Brain microvascular endothelial cell (primary cell): ENCODE measurements around the gene CD3G.

ENCODE experiments used
- DNase-seq: peaks from one replicate; pipeline ENCODE4 v3.0.0-alpha.2; 2020
- H3K27ac ChIP-seq: fragments of 250-450 bp; sonication (Bioruptor Pico); 2 replicates; pipeline ENCODE4 v1.5.1; 2020; ENCODE audit warnings: mild to moderate bottlenecking, moderate library complexity
- H3K27me3 ChIP-seq: fragments of 250-450 bp; sonication (Bioruptor Pico); replicated peaks from 2 replicates; pipeline ENCODE4 v1.5.1; 2020; ENCODE audit warnings: mild to moderate bottlenecking
- H3K36me3 ChIP-seq: fragments of 250-450 bp; sonication (Bioruptor Pico); replicated peaks from 2 replicates; pipeline ENCODE4 v1.5.1; 2020; ENCODE audit warnings: mild to moderate bottlenecking
- H3K4me3 ChIP-seq: 2 replicates; pipeline ENCODE4 v1.5.1; 2011; ENCODE audit warnings: low read depth, mild to moderate bottlenecking, control low read depth, low read length, moderate library complexity
- CTCF ChIP-seq: IDR thresholded peaks from 2 replicates; pipeline ENCODE4 v1.5.1; 2011; ENCODE audit warnings: low read depth, mild to moderate bottlenecking, moderate library complexity, low read length, control low read depth, inconsistent platforms; ENCODE audit errors: missing control alignments
- in situ Hi-C: cut with HindIII; loops from 2 replicates; pipeline ENCODE4 v1.10.0; 2017; ENCODE audit warnings: low sequenced_read_pairs, low pct_ligation_motif_present

Gene CD3G

GRCh38 chr11:118341815-118342489, 2.2 kb upstream of the CD3G start:
- in situ Hi-C loops, result no loop called here
- Histone ChIP-seq H3K27me3 (no peaks in the 10 kb centered on the region), H3K27ac (no peak overlapping the region), H3K4me3 (no peak overlapping the region), H3K36me3 (no peaks in the 10 kb centered on the region)
- DNase-seq, result no peak
- TF ChIP-seq CTCF, result no peak

DNA sequence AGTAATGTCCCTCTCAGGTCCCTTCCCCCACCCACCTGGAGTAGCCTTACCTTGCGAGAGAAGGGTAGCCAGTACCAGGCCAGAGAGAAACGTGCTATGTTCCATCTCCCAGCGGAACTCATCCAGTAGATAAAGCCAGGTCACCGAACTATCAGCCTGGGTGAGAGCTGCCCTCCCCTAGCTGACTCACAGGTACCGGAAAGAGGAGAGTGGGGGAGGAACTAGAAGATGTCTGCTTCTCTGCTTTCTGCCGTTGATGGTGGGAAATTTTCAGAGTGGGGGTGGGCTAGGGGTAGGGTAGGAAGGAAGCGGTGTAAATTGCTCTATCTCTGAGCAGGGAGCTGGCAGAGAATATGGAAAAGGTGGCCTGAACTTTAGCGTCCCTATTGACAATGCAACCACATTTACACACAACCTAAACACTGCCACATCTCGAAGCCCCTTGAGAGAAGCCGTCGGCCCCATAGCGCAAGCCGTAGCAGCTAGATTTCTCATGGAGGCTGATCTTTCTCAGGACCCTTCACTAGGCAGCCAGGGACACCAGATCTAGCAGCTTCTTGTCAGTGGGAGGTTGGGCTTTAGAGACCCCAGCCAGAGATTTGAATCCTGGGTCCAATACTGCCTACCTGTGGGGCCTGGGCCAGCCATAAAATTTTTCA, 1.5 kb upstream of the CD3G start, which contains the start of gene CD3D:
Gene CD3D, minus strand, starts transcription at position 203 of the 659 bp plus-strand sequence. Its CDS starts 98 bp downstream, at position 105.
- DNase-seq, result no peak

DNA sequence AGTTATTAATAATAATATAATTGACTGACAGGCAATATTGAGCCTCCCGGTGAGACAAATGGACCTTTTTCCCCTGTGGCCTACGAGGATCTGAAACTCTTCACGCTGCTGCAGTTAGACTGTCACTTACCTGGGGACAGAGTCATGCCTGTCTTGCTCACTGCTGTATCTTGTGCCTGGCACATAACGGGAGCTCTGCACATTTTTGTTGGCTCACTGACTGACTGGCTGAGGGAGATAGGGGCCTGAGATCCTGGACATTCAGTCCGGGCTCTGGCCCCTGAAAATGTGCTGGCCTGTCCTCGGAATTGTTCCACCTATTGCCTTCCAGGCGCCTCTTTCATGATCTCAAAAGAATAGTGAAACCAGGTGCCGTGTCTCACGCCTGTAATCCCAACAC, 896 bp upstream of the CD3G start:
- Histone ChIP-seq H3K27ac (no peak overlapping the region), H3K36me3 (no peaks in the 10 kb centered on the region), H3K27me3 (no peaks in the 10 kb centered on the region), H3K4me3 (no peak overlapping the region)
- TF ChIP-seq CTCF, result no peak
- in situ Hi-C loops, result no loop called here
- no peak for DNase-seq

More for the DNA sequence above, 1.5 kb upstream of the CD3G start, which contains the start of gene CD3D:
- no peak within 1 kb of the TSS for H3K4me3 ChIP-seq
- in situ Hi-C loops, result no loop called here
- no peak within 1 kb of the TSS for H3K27ac ChIP-seq
- no peaks in the 10 kb centered on the region for H3K36me3 ChIP-seq
- TF ChIP-seq CTCF, result no peak
- no peaks in the 10 kb centered on the region for H3K27me3 ChIP-seq

DNA sequence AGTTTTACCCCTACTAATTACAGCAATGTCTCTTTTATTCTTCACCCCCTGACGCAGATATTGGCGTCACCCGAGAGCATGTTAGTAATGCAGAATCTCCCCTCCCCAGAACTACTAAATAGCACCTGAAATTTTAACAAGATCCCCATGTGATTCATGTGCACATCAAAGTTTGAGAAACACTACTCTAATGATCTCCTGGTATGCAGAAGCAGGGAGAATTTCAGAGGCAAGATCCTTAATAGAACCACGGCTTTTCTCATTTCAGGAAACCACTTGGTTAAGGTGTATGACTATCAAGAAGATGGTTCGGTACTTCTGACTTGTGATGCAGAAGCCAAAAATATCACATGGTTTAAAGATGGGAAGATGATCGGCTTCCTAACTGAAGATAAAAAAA, 5.3 kb downstream of the CD3G start:
- no peaks in the 10 kb centered on the region for H3K36me3 ChIP-seq
- in situ Hi-C loops, result no loop called here
- no peak overlapping the region for H3K27ac ChIP-seq

DNA sequence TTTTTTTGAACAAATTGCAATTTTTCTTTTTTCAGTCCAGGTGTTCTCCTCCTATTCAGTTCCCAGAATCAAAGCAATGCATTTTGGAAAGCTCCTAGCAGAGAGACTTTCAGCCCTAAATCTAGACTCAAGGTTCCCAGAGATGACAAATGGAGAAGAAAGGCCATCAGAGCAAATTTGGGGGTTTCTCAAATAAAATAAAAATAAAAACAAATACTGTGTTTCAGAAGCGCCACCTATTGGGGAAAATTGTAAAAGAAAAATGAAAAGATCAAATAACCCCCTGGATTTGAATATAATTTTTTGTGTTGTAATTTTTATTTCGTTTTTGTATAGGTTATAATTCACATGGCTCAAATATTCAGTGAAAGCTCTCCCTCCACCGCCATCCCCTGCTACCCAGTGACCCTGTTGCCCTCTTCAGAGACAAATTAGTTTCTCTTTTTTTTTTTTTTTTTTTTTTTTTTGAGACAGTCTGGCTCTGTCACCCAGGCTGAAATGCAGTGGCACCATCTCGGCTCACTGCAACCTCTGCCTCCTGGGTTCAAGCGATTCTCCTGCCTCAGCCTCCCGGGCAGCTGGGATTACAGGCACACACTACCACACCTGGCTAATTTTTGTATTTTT, 9.1 kb downstream of the CD3G start:
- DNase-seq, result no peak
- H3K4me3 ChIP-seq, result no peak overlapping the region
- in situ Hi-C loops, result no loop called here
- no peak overlapping the region for H3K27ac ChIP-seq
- H3K27me3 ChIP-seq, result no peaks in the 10 kb centered on the region
- no peaks in the 10 kb centered on the region for H3K36me3 ChIP-seq
- TF ChIP-seq CTCF, result peak; percentile 41

More for the DNA sequence above, 5.3 kb downstream of the CD3G start:
- DNase-seq, result no peak
- H3K4me3 ChIP-seq, result no peak overlapping the region
- no peak for TF ChIP-seq CTCF
- no peaks in the 10 kb centered on the region for H3K27me3 ChIP-seq
